Skeletal muscle satellite cell (primary cell): ENCODE results near the gene KIAA1958.

Experiments
- H3K27me3 ChIP-seq: 2 replicates; pipeline ENCODE4 v1.7.0; 2013; ENCODE audit warnings: low read length; ENCODE audit not compliant: control insufficient read depth, insufficient read depth
- H3K36me3 ChIP-seq: 2 replicates; pipeline ENCODE4 v1.7.0; 2013; ENCODE audit warnings: mild to moderate bottlenecking, control low read depth, low read length; ENCODE audit not compliant: insufficient read depth
- H3K4me1 ChIP-seq: 2 replicates; pipeline ENCODE4 v1.7.0; 2013; ENCODE audit warnings: low read length; ENCODE audit not compliant: control insufficient read depth, insufficient read depth
- H3K4me2 ChIP-seq: 2 replicates; pipeline ENCODE4 v1.7.0; 2013; ENCODE audit warnings: mild to moderate bottlenecking, low read length
- H3K4me3 ChIP-seq: 2 replicates; pipeline ENCODE4 v1.7.0; 2013; ENCODE audit warnings: low read length
- H3K9ac ChIP-seq: 2 replicates; pipeline ENCODE4 v1.7.0; 2013; ENCODE audit warnings: mild to moderate bottlenecking, low read depth, low read length, moderate library complexity
- H3K9me3 ChIP-seq: replicated peaks from 2 replicates; pipeline ENCODE4 v1.7.0; 2013; ENCODE audit warnings: mild to moderate bottlenecking, control low read depth, low read length

KIAA1958 gene

DNA sequence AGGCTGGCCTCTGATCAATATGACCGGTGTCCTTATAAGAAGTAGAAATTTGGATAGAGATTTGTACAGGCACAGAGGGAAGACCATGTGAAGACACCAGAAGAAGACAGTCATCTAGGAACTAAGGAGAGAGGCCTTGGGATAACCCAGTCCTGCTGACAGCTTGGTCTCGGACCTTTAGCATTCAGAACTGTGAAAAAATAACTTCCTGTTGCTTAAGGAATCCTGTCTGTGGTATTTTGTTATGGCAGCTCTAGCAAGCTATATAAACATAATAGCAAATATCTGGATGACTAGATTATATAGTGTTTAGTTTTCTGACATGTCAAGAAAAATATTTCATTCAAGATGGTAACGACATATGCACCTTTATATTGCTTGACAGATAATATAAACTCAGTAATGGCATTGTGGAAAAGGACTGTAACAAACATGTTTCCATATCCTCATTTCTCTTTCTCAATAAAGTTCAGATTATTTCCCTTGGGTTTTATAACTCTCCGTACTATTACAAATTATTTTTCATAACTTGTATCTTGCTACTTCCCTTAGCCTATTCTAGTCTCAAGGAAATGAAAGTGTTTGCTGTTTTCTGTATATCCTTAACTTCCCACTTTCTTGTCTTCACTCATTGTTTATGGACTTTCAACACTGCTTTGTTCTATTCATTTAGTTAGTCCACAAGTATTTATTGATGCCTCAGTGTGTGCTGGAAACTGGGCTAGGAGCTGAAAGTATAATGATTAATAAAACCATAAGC lies 62.4 kb downstream of the KIAA1958 start:
- no peak overlapping the region for H3K9ac ChIP-seq
- H3K9me3 ChIP-seq, result no peaks in the 10 kb centered on the region
- no peaks in the 10 kb centered on the region for H3K4me1 ChIP-seq
- no peak overlapping the region for H3K4me3 ChIP-seq
- H3K36me3 ChIP-seq, result no peaks in the 10 kb centered on the region
- H3K27me3 ChIP-seq, result no peaks in the 10 kb centered on the region
- no peak overlapping the region for H3K4me2 ChIP-seq

DNA sequence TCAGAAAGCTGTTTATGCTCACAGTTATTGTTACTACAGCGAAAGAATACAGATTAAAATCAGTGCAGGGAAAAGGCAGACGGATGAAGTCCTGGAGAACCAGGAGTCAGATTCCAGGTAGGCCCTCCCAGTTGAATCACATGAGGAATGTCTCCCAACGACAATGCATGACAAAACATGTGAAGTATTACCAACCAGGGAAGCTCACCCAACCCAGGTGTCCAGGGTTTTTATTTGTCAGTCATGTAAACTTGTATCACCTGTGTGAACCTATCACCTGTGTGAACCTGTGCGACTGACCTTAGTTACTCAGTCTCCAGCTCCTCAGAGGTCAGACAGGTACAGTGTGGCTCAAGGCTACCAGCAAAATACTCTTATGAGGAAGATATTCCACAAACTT lies 63.9 kb downstream of the KIAA1958 start:
- Histone ChIP-seq H3K9me3 (no peaks in the 10 kb centered on the region), H3K4me2 (no peak overlapping the region), H3K36me3 (no peaks in the 10 kb centered on the region), H3K9ac (no peak overlapping the region), H3K27me3 (no peaks in the 10 kb centered on the region), H3K4me3 (no peak overlapping the region), H3K4me1 (peaks cover 6% of the 10 kb centered on the region)

- no peak overlapping the region for H3K9ac ChIP-seq
- H3K4me2 ChIP-seq, result no peak overlapping the region
- H3K36me3 ChIP-seq, result no peaks in the 10 kb centered on the region
- no peaks in the 10 kb centered on the region for H3K9me3 ChIP-seq
- no peaks in the 10 kb centered on the region for H3K27me3 ChIP-seq
- peaks cover 13% of the 10 kb centered on the region for H3K4me1 ChIP-seq
- no peak overlapping the region for H3K4me3 ChIP-seq
Measured at GRCh38 chr9:112551641-112552040, 65.0 kb downstream of the KIAA1958 start.

DNA sequence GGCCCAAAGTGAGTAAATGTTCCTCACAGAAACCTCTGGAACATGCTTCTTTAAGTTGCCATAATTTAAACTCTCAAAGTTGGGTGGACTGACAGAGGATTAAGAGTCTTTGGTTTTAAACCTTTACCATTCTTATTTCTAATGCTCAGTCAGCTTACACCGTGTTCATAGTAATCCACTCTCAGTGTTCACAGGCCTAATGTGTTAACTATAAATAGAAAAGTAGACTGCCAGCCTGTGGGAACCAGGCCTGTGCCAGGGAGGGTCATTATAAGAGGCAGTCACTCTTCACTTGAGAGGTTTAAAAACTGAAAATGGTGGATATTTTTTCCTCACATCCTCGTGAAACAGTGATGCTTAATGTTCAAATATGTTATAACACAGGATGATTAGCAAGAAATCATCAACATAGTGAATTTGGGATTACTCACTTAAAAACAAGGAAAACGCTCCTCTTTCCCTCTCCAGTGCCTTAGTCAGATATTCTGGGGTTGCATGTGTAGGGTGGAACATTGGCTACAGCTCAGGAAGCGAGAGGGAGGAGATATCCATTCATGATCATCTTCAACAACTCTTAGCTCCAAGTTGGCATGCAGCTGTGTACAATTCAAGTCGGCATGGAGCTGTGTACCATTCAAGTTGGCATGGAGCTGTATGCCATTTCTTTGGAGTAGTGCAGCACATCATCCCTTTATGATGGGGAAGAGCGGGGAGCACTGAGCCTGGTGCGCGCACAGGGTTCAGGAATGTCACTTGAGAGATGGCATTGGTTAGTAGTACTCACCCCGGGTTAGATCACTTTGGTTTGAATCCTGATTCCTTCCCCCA lies 65.8 kb downstream of the KIAA1958 start:
- Histone ChIP-seq H3K9ac (no peak overlapping the region), H3K9me3 (no peaks in the 10 kb centered on the region), H3K4me2 (no peak overlapping the region), H3K4me1 (peaks cover 19% of the 10 kb centered on the region), H3K36me3 (no peaks in the 10 kb centered on the region), H3K27me3 (no peaks in the 10 kb centered on the region), H3K4me3 (no peak overlapping the region)

DNA sequence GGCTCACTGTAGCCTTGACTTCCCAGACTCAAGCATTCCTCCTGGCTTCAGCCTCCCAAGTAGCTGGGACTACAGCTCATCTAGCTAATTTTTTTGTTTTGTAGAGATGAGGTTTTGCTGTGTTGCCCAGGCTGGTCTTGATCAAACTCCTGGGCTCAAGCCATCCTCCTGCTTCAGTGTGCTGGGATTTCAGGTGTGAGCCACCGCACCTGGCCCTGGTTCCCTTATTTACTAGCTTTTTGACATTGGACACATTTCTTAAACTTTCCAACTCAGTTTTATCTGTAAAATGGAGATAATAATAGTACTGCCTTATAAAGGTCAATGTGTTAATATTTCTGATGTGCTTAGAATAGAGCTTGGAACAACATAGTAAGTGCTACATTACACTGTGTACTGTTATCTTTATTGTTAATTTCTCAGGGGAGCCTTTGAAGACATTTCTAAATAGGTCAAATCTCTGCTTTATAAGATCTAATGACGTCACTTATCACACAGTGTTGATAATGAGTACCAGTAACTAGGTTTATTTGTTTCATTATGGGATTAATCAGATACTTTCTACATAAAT lies 66.7 kb downstream of the KIAA1958 start:
- H3K4me1 ChIP-seq, result peaks cover 22% of the 10 kb centered on the region
- no peaks in the 10 kb centered on the region for H3K27me3 ChIP-seq
- no peak overlapping the region for H3K4me2 ChIP-seq
- H3K36me3 ChIP-seq, result no peaks in the 10 kb centered on the region
- H3K4me3 ChIP-seq, result no peak overlapping the region
- H3K9me3 ChIP-seq, result no peaks in the 10 kb centered on the region
- H3K9ac ChIP-seq, result no peak overlapping the region

- peaks cover 34% of the 10 kb centered on the region for H3K4me1 ChIP-seq
- H3K9ac ChIP-seq, result no peak overlapping the region
- no peak overlapping the region for H3K4me2 ChIP-seq
- no peaks in the 10 kb centered on the region for H3K36me3 ChIP-seq
- no peaks in the 10 kb centered on the region for H3K27me3 ChIP-seq
- no peak overlapping the region for H3K4me3 ChIP-seq
- no peaks in the 10 kb centered on the region for H3K9me3 ChIP-seq
Measured at GRCh38 chr9:112554516-112554915, 67.9 kb downstream of the KIAA1958 start.

DNA sequence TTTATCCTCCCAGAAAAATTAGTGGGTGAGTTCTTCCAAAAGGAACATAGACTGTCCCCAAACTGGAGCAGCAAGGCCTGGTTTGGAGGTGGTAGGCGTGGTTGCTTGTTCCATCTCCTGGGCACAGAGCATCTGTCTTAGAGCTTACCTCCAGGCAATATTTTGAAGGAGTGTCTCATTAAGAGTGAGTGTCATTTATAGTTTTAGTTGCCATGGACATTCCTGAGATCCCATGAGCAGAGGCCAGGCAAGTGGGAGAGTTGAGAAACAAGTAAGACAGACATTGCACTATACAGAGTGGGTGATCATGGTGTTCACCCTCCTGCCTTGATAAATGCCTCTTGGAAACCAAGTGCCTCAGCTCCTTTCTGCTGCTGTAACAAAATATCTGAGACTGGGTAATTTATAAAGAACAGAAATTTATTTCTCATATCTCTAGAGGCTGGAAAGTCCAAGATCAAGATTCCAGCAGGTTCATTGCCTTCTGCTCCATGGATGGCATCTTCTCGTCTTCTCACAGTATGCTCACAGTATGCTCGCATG lies 68.5 kb downstream of the KIAA1958 start:
- H3K4me1 ChIP-seq, result peaks cover 39% of the 10 kb centered on the region
- no peaks in the 10 kb centered on the region for H3K9me3 ChIP-seq

DNA sequence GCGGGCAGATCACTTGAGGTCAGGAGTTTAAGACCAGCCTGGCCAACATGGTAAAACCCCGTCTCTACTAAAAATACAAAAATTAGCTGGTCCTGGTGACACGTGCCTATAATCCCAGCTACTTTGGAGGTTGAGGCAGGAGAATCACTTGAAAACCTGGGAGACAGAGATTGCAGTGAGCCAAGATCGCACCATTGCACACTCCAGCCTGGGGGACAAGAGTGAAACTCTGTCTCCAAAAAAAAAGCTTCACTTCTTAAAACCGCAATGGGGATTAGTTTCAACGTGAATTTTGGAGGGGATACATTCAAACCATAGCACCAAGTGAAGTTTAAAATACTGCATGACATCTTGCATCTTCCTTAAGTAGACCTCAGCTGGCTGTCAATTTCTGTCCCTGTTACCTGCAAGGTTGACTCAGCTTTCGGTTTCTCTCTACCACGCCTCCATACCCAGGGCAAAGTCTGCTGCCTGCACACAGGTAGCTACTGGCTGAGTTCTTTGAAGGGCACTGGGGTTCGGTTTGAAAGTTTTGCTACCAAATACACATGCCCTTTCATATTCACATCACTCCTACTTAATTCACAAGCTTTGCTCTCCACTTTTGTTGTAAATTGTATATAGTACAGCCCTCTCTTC lies 69.3 kb downstream of the KIAA1958 start:
- no peaks in the 10 kb centered on the region for H3K27me3 ChIP-seq
- no peaks in the 10 kb centered on the region for H3K9me3 ChIP-seq
- peaks cover 39% of the 10 kb centered on the region for H3K4me1 ChIP-seq
- H3K9ac ChIP-seq, result no peak overlapping the region
- no peaks in the 10 kb centered on the region for H3K36me3 ChIP-seq
- H3K4me2 ChIP-seq, result no peak overlapping the region
- no peak overlapping the region for H3K4me3 ChIP-seq

More for the DNA sequence above, 68.5 kb downstream of the KIAA1958 start:
- Histone ChIP-seq H3K36me3 (no peaks in the 10 kb centered on the region), H3K27me3 (no peaks in the 10 kb centered on the region), H3K4me2 (no peak overlapping the region), H3K4me3 (no peak overlapping the region), H3K9ac (no peak overlapping the region)

- Histone ChIP-seq H3K36me3 (no peaks in the 10 kb centered on the region), H3K9me3 (no peaks in the 10 kb centered on the region), H3K27me3 (no peaks in the 10 kb centered on the region), H3K4me3 (no peak overlapping the region), H3K4me1 (peaks cover 39% of the 10 kb centered on the region), H3K4me2 (no peak overlapping the region), H3K9ac (no peak overlapping the region)
Measured at GRCh38 chr9:112556497-112557442, 70.1 kb downstream of the KIAA1958 start.

DNA sequence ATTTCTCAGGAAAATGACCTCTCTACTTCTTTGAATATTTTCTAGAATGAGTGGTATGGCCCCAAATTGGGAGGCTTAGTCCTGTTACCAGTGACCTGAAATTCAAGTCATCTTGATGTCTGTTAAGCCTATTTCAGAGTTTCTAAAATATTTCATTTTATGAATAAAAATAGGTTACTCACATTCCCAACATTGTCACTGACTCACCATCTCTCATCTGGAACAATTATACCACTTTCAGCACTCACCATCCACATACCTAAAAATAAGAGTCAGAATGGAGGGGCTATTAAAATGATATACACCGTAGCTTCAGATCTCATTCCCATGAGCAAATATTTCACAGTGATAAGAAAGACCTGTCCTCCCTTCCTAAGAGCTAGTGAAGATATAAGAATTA lies 71.8 kb downstream of the KIAA1958 start:
- Histone ChIP-seq H3K4me2 (no peak overlapping the region), H3K9ac (no peak overlapping the region), H3K4me3 (no peak overlapping the region), H3K27me3 (no peaks in the 10 kb centered on the region), H3K36me3 (no peaks in the 10 kb centered on the region), H3K4me1 (peaks cover 39% of the 10 kb centered on the region), H3K9me3 (no peaks in the 10 kb centered on the region)
